Mucosa of stomach (tissue), 1 donor: ENCODE data around the gene RMC1.

Experiments
- H3K27me3 ChIP-seq: one replicate; pipeline ENCODE4 v1.7.0; 2013; ENCODE audit warnings: mild to moderate bottlenecking, low read length; ENCODE audit not compliant: control insufficient read depth, insufficient read depth
- H3K36me3 ChIP-seq: one replicate; pipeline ENCODE4 v1.7.0; 2013; ENCODE audit warnings: low read length; ENCODE audit not compliant: control insufficient read depth, insufficient read depth
- H3K4me1 ChIP-seq: one replicate; pipeline ENCODE4 v1.7.0; 2013; ENCODE audit warnings: mild to moderate bottlenecking, low read length; ENCODE audit not compliant: control insufficient read depth, insufficient read depth
- H3K4me3 ChIP-seq: one replicate; pipeline ENCODE4 v1.7.0; 2013; ENCODE audit warnings: low read length
- H3K9ac ChIP-seq: one replicate; pipeline ENCODE4 v1.7.0; 2013; ENCODE audit warnings: mild to moderate bottlenecking, low read length, moderate library complexity
- H3K9me3 ChIP-seq: one replicate; pipeline ENCODE4 v1.7.0; 2013; ENCODE audit warnings: mild to moderate bottlenecking, low read length, moderate library complexity; ENCODE audit not compliant: control insufficient read depth
- donor health status: Pancreatic carcinoma.

RMC1 gene

GRCh38 chr18:23523429-23524212 lies 20.3 kb downstream of the RMC1 start:
- Histone ChIP-seq H3K4me1 (no peaks in the 10 kb centered on the region), H3K9ac (no peak overlapping the region), H3K4me3 (no peak overlapping the region), H3K9me3 (no peaks in the 10 kb centered on the region), H3K27me3 (no peaks in the 10 kb centered on the region), H3K36me3 (peaks cover 4% of the 10 kb centered on the region)

- Histone ChIP-seq H3K4me3 (no peak overlapping the region), H3K36me3 (peaks cover 4% of the 10 kb centered on the region), H3K27me3 (no peaks in the 10 kb centered on the region), H3K9me3 (no peaks in the 10 kb centered on the region), H3K9ac (no peak overlapping the region), H3K4me1 (no peaks in the 10 kb centered on the region)
Observed at GRCh38 chr18:23524213-23524707, 20.9 kb downstream of the RMC1 start.

GRCh38 chr18:23526501-23527063 lies 23.3 kb downstream of the RMC1 start:
- Histone ChIP-seq H3K36me3 (peaks cover 10% of the 10 kb centered on the region), H3K9ac (no peak overlapping the region), H3K4me1 (no peaks in the 10 kb centered on the region), H3K27me3 (no peaks in the 10 kb centered on the region), H3K9me3 (no peaks in the 10 kb centered on the region), H3K4me3 (no peak overlapping the region)

DNA sequence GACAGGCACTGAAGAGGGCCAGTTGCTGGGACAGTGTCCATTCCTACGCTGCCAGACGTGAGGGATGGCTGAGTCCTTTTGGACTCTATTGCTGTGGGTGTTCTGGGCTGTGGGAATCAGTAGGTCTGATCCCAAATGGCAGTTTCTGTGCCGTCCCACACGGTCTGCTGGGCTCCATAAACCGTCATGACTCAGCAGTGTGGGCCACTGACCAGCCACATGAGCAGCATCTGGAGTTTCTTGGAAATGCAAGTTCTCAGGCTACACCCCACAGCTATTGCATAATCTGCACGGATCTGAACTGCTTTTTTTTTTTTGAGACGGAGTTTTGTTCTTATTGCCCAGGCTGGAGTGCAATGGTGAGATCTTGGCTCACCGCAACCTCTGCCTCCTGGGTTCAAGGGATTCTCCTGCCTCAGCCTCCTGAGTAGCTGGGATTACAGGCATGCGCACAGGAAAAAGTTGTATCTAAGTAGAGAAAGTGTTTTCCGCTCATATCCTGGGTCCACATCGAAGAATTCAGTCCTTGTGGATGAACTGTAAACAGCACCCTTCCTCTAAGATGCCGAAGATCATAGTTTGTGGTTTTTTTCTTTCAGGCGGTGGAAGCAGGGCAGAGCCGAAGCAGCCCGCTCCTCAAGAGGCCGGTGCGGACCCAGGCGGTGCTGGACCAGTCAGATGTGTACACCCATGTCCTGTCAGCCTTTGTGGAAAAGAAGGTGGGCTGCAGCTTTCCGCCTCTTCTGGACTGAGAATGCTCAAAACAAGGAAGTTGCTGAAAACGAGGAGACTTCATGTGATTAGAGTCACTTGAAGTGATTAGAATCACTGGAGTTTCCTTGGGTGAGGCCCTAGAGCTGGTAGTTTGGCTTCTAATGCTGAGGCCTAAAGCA lies 25.5 kb downstream of the RMC1 start:
- no peak overlapping the region for H3K4me3 ChIP-seq
- H3K36me3 ChIP-seq = peaks cover 14% of the 10 kb centered on the region
- H3K9ac ChIP-seq = no peak overlapping the region
- no peaks in the 10 kb centered on the region for H3K9me3 ChIP-seq
- H3K4me1 ChIP-seq = no peaks in the 10 kb centered on the region
- no peaks in the 10 kb centered on the region for H3K27me3 ChIP-seq

DNA sequence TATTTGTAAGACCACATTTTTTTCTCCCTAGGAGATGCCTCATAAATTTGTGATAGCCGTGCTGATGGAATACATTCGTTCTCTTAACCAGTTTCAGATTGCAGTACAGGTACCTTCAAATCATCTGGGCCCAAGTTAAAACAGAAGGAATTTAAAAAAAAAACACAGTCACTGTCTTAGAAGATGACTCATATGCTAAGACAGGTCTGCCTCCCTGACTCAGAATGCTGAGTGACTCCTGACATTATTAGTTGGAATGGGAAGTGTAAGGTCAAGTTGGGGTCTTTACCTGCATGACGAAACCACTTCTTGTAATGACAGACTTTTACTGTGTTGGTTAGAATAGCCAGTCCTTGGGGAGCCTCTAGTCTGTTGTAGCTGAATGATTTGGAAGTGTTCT lies 26.3 kb downstream of the RMC1 start:
- Histone ChIP-seq H3K27me3 (no peaks in the 10 kb centered on the region), H3K4me3 (no peak overlapping the region), H3K9ac (no peak overlapping the region), H3K4me1 (no peaks in the 10 kb centered on the region), H3K9me3 (no peaks in the 10 kb centered on the region), H3K36me3 (peaks cover 14% of the 10 kb centered on the region)

DNA sequence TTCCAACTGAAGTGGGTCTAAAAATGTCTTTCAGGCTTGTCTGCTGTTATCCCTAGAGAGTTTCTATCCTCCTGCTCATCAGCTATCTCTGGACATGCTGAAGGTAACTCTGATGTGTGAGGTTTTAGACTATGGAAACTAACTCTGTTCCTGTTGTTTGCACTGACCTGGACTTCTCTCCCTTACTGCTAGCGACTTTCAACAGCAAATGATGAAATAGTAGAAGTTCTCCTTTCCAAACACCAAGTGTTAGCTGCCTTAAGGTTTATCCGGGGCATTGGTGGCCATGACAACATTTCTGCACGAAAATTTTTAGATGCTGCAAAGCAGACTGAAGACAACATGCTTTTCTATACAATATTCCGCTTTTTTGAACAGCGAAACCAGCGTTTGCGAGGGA lies 26.9 kb downstream of the RMC1 start:
- no peaks in the 10 kb centered on the region for H3K9me3 ChIP-seq
- H3K4me1 ChIP-seq = no peaks in the 10 kb centered on the region
- peaks cover 17% of the 10 kb centered on the region for H3K36me3 ChIP-seq
- no peaks in the 10 kb centered on the region for H3K27me3 ChIP-seq
- H3K9ac ChIP-seq = no peak overlapping the region
- no peak overlapping the region for H3K4me3 ChIP-seq

- no peaks in the 10 kb centered on the region for H3K4me1 ChIP-seq
- H3K9me3 ChIP-seq = no peaks in the 10 kb centered on the region
- H3K9ac ChIP-seq = no peak overlapping the region
- H3K4me3 ChIP-seq = no peak overlapping the region
- H3K36me3 ChIP-seq = peaks cover 22% of the 10 kb centered on the region
- no peaks in the 10 kb centered on the region for H3K27me3 ChIP-seq
Observed at GRCh38 chr18:23531912-23532311, 28.6 kb downstream of the RMC1 start.

- no peaks in the 10 kb centered on the region for H3K27me3 ChIP-seq
- H3K9me3 ChIP-seq = no peaks in the 10 kb centered on the region
Observed at GRCh38 chr18:23532848-23533247, 29.5 kb downstream of the RMC1 start.

DNA sequence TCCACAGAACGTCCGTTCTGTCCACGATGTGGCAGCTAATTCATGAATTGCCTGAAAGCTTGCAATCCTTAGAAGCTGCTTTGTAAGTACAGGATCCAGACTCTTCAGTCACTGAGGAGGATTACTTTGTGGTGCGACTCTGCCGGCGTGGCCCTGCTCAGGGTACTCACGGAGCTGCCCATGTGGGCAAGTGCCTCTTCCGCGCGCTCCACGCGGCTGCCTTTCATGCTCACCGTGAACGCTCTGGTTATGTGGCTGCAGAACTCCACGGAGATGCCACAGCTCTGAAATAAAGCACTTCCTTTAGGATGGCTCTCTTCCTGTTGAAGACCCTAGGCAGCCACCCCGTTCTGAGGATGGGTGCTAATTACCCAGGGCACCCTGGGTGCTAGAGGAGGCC lies 31.0 kb downstream of the RMC1 start:
- H3K9ac ChIP-seq = no peak overlapping the region
- H3K4me1 ChIP-seq = no peaks in the 10 kb centered on the region
- no peaks in the 10 kb centered on the region for H3K9me3 ChIP-seq
- H3K36me3 ChIP-seq = peaks cover 22% of the 10 kb centered on the region
- no peaks in the 10 kb centered on the region for H3K27me3 ChIP-seq
- no peak overlapping the region for H3K4me3 ChIP-seq

More at GRCh38 chr18:23532848-23533247, 29.5 kb downstream of the RMC1 start:
- no peaks in the 10 kb centered on the region for H3K4me1 ChIP-seq
- no peak overlapping the region for H3K4me3 ChIP-seq
- H3K9ac ChIP-seq = no peak overlapping the region
- H3K36me3 ChIP-seq = peaks cover 22% of the 10 kb centered on the region

DNA sequence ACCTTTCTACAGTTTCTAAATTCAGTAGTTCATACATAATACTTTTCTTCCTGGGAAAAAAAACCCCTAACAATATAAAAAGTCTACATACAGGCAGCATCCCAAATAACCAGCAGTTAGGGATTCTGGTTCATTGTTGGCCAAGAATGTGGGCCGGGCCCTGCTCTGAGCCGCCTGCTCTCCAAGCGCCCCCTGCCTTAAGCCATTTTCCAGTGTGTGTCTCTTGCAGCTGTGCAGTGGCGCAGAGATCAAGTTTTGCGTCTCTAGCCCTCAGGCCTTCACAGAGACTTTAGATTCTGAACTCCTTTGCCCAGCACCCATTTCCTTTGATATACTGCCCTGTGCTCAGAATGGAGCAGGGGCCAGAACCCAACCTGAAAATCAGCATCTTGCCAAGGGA lies 32.9 kb downstream of the RMC1 start:
- no peak overlapping the region for H3K4me3 ChIP-seq
- no peak overlapping the region for H3K9ac ChIP-seq
- H3K9me3 ChIP-seq = no peaks in the 10 kb centered on the region
- peaks cover 16% of the 10 kb centered on the region for H3K36me3 ChIP-seq
- H3K27me3 ChIP-seq = no peaks in the 10 kb centered on the region
- no peaks in the 10 kb centered on the region for H3K4me1 ChIP-seq

GRCh38 chr18:23537274-23537673 lies 34.0 kb downstream of the RMC1 start:
- Histone ChIP-seq H3K9me3 (no peaks in the 10 kb centered on the region), H3K9ac (no peak overlapping the region), H3K4me1 (no peaks in the 10 kb centered on the region), H3K4me3 (no peak overlapping the region), H3K27me3 (no peaks in the 10 kb centered on the region), H3K36me3 (peaks cover 16% of the 10 kb centered on the region)

GRCh38 chr18:23538001-23538400 lies 34.7 kb downstream of the RMC1 start:
- peaks cover 16% of the 10 kb centered on the region for H3K36me3 ChIP-seq
- no peak overlapping the region for H3K4me3 ChIP-seq
- H3K9ac ChIP-seq = no peak overlapping the region
- H3K9me3 ChIP-seq = no peaks in the 10 kb centered on the region
- no peaks in the 10 kb centered on the region for H3K4me1 ChIP-seq
- no peaks in the 10 kb centered on the region for H3K27me3 ChIP-seq
